ENCODE measurements around the gene KLF8.
A peak's percentile ranks its signal among the peaks of the same experiment; 100 is the strongest.

Gene KLF8

GRCh38 chrX:56253832-56254703 is 21.9 kb downstream of the KLF8 start:
- H3K4me3 ChIP-seq (ENCODE audit: control insufficient read depth, low read depth, low read length): no peak overlapping the region
- no peak for DNase-seq (ENCODE audit: low read depth)
- TF ChIP-seq CTCF (IDR thresholded peaks at IDR 0.05; ENCODE audit: control insufficient read depth, insufficient read depth, low read depth, low read length, missing control alignments): no peak

GRCh38 chrX:56268888-56269287 is 36.7 kb downstream of the KLF8 start:
- no peak for DNase-seq (ENCODE audit: low read depth)
- TF ChIP-seq CTCF (IDR thresholded peaks at IDR 0.05; ENCODE audit: control insufficient read depth, insufficient read depth, low read depth, low read length, missing control alignments): no peak
- no peak overlapping the region for H3K4me3 ChIP-seq (ENCODE audit: control insufficient read depth, low read depth, low read length)

GRCh38 chrX:56278692-56279091 is 46.5 kb downstream of the KLF8 start:
- no peak for TF ChIP-seq CTCF (IDR thresholded peaks at IDR 0.05; ENCODE audit: control insufficient read depth, insufficient read depth, low read depth, low read length, missing control alignments)
- DNase-seq (ENCODE audit: low read depth): no peak
- H3K4me3 ChIP-seq (ENCODE audit: control insufficient read depth, low read depth, low read length): no peak overlapping the region

GRCh38 chrX:56279863-56280262 is 47.7 kb downstream of the KLF8 start:
- TF ChIP-seq CTCF (IDR thresholded peaks at IDR 0.05; ENCODE audit: control insufficient read depth, insufficient read depth, low read depth, low read length, missing control alignments): no peak
- no peak overlapping the region for H3K4me3 ChIP-seq (ENCODE audit: control insufficient read depth, low read depth, low read length)
- no peak for DNase-seq (ENCODE audit: low read depth)

- DNase-seq (ENCODE audit: low read depth): no peak
- H3K4me3 ChIP-seq (ENCODE audit: control insufficient read depth, low read depth, low read length): no peak overlapping the region
- TF ChIP-seq CTCF (IDR thresholded peaks at IDR 0.05; ENCODE audit: control insufficient read depth, insufficient read depth, low read depth, low read length, missing control alignments): peak; percentile 33
Measured at GRCh38 chrX:56281789-56282188, 49.6 kb downstream of the KLF8 start.

GRCh38 chrX:56284269-56284668 is 52.1 kb downstream of the KLF8 start:
- TF ChIP-seq CTCF (IDR thresholded peaks at IDR 0.05; ENCODE audit: control insufficient read depth, insufficient read depth, low read depth, low read length, missing control alignments): no peak
- no peak for DNase-seq (ENCODE audit: low read depth)
- H3K4me3 ChIP-seq (ENCODE audit: control insufficient read depth, low read depth, low read length): no peak overlapping the region
